Hair follicle dermal papilla cell (primary cell): Measurements from ENCODE around the gene SPATA31E1. TPM values are rescaled to one million over a fixed set of nuclear protein-coding genes. Genes with fewer than 3 reads are reported as not detected.

Experiments
- total RNA-seq: library from RNA; depleted of rRNA; stranded (reverse); fragments of >200 nt; gene quantifications from 2 replicates; pipeline ENCODE4 v1.2.3, GENCODE V29; 2012

The SPATA31E1 gene
- not detected in 2 replicates for total RNA-seq

DNA sequence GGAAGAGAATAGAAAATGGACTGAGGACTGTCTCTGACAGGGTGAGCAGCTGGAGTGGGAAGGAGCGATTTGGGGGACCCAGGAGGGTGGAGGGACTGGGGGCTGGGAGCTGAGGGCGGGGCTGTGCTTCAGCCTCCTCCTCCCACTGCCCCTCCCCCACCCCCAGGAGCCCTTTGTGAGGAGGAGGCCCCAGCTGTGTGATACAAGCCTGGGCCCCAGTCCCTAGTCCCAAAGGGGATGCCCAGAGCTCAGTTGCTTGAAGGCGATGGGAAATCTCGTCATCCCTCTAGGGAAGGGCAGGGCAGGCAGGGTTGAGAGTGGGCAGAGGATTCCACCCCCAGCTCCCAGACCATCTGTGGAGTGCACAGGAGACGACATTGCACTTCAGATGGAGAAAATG is at the start of gene SPATA31E1:
Gene SPATA31E1 (plus strand): TSS at position 251 of the 400 bp plus-strand sequence. CDS start 15 bp downstream, at position 266.

DNA sequence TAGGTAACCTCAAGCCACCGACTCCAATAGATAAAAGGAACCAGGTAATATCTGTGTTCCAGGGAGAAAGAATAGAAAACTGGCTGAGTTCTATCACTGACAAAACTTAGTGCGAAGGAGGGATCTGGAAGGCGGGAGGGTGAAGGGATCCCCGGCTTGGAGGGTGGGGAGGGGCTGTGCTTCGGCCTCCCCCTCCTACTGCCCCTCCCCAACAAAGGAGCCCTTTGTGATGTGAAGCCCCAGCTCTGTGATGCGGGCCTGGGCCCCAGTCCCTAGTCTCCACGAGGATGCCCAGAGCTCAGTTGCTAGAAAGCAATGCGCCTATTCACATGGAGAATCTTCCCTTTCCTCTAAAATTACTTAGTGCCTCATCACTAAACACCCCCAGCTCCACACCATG is 35.0 kb downstream of the SPATA31E1 start, which contains the start of gene SPATA31C1:
Gene SPATA31C1 (plus strand): TSS at position 301 of the 400 bp plus-strand sequence.

Other genes starting within 250 kb of the SPATA31E1 start
- 187 and 226 TPM in 2 replicates for gene CTSL, start 156.8 kb upstream of the SPATA31E1 start, total RNA-seq
- gene SPATA31C1, start 35.1 kb downstream of the SPATA31E1 start, total RNA-seq, result not detected in 2 replicates
- 10.0 and 15.3 TPM in 2 replicates for gene CDK20, start 91.7 kb downstream of the SPATA31E1 start, total RNA-seq